ENCODE results near the gene GNPAT.
"Not testable (repeated sequence)": the region's sequence is repeated elsewhere in the genome, so short reads cannot be mapped to it uniquely, and the experiment has no call there.

GNPAT gene

DNA sequence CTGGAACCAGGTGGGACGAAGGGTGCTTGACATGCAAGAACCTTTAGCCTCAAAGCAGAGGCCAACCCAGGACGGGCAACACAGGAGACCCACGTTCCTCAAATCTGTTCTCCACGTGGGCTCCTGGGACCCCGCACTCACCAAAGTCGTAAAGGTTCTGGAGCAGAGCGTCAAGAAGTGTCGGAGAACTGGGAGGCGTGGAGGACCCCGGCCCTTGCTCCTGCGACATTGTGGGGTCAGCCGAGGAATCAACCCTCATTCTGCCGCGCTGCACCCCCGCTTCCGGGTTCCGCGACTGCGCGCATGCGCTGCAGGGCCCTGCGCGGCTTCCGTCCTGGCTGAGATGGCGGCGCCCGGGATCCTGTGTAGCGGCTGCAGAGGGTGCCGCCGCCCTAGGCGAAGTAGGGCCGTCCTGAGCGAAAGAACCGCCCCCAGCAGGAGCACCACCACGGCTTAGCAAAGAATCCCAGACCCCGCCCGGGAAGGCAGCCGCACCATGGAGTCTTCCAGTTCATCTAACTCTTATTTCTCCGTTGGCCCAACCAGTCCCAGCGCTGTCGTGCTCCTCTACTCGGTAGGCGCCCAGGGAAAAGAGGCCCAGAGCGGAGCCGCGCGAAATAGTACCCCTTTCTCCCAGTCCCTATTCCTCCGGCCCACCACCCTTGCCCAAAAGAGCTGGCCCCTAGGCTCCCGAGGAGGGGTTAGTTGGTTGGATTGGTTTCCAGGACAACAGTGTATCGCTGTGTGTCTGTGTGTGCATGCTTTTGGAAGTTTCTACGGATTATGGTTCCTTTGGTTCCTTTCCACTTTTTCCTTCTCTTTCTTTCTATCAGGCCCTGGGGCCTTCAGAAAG lies at the start of gene GNPAT:
Gene GNPAT (plus strand): TSS at position 330 of the 853 bp plus-strand sequence. CDS start 167 bp downstream, at position 497.
- peak in 54 of 56 donors; percentile 12 to 90 (median 72) for DNase-seq

- peak in 46 of 56 donors; percentile 8 to 78 (median 46) for DNase-seq
These were observed 48.3 kb upstream of the GNPAT start for GRCh38 chr1:231192620-231193163.

DNA sequence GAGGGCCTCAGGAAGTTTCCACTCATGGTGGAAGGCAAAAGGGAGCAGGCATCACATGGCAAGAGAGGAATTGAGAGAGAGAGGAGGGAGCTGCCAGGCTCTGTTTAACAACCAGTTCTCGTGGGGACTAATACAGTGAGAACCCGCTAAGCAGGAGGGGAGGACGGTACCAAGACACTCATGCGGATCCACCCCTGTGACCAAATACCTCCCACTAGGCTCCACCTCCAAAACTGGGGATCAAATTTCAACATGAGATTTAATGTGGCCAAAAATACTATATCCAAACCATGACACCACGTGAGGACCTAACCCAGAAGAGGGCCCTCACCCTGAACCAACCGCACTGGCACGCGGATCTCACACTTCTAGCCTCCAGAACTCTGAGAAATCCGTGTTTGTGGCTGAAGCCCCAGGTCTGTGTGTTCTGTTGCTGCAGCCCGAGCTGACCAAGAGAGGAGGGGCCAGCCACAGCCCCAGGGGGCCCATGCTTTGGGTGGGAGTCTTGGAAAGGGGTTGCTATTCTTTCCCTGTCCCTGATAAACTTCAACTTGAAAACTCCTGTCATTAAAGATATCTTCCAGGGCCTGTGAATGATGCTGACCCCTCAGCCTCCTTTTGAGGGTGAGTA lies 47.2 kb upstream of the GNPAT start:
- DNase-seq, result no peak

DNA sequence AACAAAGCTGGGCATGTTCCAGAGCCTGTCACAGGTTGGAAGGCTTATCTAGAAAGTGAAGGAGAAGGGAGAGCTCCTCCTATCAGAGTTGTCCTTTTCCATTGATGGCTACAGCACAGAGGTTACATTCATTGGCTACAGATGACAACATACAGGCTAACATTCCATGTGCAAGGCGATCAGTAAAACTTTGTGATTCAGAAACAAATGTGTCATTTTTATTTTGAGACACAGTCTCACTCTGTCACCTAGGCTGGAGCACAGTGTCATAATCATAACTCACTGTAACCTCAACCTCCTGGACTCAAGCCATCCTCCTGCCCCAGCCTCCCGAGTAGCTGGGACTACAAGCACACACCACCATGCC lies 46.6 kb upstream of the GNPAT start:
- DNase-seq, result no peak

DNA sequence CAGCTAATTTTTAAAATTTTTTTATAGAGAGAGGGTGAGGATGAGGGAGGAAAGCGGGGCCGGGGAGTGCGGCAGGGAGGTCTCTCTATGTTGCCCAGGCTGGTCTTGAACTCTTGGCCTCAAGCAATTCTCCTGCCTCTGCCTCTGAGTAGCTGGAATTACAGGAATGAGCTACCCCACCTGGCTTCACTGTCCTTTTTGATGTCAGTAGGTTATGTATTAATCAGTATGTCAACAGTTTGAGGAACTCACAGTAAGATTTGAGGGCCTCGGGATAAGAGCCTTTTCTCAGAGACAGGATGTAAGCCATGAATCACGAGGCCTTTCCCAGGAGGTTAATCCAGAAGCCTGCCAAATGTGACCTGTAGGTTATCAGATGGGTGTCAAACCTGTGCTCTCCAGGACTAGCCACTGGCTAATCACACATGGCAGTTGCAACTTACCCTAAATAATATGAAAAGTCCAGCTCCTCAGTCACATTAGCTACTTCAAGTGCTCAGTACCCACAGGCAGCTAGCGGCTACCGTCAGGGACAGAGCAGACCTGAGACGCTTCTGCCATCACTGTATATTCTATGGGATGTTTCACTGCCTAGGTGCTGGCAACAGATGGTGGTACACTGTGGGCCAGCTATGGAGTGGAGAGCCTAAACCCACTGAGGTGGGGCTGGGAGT lies 46.0 kb upstream of the GNPAT start:
- DNase-seq, result no peak

DNA sequence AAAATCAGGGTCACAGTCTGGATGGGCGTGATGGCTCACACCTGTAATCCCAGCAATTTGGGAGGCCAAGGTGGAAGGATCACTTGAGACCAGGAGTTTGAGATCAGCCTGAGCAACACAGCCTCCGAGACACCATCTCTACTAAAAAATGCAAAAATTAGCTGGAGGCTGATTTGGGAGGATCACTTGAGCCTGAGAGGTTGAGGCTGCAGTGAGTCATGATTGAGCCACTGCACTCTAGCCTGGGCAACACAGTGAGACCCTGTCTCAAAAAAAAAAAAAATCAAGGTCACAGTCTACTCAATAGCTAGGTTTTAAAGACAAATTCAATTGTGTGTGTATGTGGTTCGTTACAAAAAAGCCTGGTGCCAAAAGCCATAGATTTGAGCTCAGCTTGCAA lies 44.7 kb upstream of the GNPAT start:
- DNase-seq, result no peak

GRCh38 chr1:231196728-231197127 lies 44.3 kb upstream of the GNPAT start:
- no peak for DNase-seq

- DNase-seq, result no peak
These were observed 41.1 kb upstream of the GNPAT start for GRCh38 chr1:231199868-231200267.

- no peak for DNase-seq
These were observed 40.5 kb upstream of the GNPAT start for GRCh38 chr1:231200388-231201031.

DNA sequence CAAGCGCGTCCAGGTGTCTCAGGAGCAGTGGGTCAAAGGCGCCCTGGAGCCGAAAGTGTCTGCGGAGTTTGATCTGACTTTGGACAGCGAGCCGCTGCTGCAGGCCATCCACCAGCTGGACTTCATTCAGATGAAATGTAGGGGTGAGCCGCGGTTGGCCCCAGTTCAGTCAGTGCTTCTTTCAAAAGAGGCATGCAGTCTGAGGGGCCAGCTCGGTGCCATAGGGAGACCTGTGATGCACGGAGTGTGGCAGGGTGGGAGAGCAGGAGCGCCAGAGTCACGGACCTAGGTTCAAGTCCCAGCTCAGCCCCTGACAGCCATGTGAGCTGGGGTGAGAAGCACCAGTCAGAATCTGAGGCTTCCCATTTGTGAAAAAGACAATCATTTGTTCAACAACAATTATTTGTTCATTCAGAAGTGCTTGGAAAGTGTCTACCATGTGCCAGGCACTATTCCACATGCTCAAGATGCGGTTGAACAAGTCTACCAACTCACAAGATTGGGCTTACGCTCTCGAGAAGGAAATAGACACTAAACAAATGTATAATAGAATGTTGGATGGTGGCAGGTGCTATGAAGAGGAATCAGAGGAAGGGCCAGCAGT lies 39.5 kb upstream of the GNPAT start:
- no peak for DNase-seq

GRCh38 chr1:231201979-231202633 lies 38.9 kb upstream of the GNPAT start:
- DNase-seq, result no peak

DNA sequence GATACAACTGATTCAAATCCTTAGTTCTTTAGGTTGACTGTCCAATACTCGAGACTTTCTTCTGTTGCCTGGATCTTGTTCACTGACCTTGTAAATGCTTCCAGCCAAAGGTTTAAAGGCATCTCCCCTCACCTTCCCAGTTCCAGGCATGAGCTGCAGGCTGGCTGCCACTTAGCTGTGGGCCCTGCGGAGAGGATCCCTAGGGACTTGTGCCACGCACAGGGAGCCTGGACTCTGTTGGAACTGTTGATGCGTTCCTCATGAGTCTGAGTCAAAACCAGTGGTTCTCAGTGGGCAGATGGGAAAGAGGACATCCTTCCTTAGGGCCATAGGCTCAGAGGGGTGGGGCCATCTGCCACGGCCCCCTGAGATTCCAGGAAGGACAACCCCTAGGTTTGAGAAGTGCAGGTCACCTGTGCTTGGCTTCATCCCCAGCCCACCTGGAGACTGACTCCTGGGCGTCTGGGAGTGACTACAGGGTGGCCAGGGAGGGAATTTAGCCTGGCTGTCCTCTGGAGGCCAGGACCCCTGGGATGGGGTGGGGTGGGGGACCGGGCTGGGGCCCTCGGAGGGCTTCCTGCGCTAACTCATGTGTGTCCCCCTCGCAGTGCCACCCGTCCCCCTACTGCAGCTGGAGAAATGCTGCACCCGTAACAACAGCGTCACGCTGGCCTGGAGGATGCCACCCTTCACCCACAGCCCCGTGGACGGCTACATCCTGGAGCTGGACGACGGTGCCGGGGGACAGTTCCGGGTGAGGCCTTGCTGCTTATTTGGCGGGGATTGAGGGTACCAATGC lies 37.6 kb upstream of the GNPAT start:
- no peak for DNase-seq

DNA sequence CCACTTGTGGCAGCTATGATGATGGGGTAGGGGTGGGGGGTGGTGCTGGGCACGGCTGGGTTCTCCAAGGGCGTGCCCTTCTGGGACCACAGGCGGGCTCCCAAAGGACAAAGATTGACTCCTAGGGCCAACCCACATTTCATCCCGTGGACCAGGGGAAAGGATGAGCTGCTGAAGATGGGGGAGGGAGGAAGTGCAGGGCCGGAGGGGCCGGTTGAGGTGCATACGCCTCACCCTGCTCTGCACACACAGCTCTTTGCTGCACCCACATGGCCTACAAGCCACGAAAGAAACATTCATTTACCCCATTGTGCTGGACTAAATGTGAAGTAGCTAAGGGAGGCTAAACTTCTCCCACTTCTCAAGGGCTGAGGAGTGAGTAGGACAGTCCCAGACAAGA lies 34.2 kb upstream of the GNPAT start:
- peak in 3 of 56 donors; percentile 8 to 19 (median 11) for DNase-seq

GRCh38 chr1:231207437-231207836 lies 33.6 kb upstream of the GNPAT start:
- DNase-seq, result no peak

- no peak for DNase-seq
These were observed 32.0 kb upstream of the GNPAT start for GRCh38 chr1:231208980-231209379.

DNA sequence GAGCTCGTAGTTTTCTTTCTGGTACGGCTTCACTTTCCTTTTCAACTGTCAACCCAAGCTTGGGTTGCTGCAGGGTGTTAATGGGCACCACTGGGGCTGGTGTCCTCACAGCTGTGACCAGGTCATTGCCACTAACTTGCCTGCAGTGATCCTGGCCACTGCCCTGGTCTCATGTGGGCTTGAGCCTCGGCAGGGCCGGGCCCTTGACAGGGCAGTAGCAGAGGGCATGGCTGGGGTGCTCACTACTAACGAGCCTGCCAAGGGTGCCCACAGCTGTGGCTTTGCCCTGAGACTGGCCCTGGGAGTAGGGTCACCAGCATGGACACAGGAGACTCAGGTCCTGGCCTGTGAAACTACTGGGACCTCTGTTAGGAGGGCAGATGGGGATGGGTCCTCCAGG lies 31.5 kb upstream of the GNPAT start:
- no peak for DNase-seq

- DNase-seq, result no peak
These were observed 30.9 kb upstream of the GNPAT start for GRCh38 chr1:231210126-231210525.

GRCh38 chr1:231211005-231211857 lies 29.8 kb upstream of the GNPAT start:
- peak in 53 of 56 donors; percentile 10 to 86 (median 63) for DNase-seq

DNA sequence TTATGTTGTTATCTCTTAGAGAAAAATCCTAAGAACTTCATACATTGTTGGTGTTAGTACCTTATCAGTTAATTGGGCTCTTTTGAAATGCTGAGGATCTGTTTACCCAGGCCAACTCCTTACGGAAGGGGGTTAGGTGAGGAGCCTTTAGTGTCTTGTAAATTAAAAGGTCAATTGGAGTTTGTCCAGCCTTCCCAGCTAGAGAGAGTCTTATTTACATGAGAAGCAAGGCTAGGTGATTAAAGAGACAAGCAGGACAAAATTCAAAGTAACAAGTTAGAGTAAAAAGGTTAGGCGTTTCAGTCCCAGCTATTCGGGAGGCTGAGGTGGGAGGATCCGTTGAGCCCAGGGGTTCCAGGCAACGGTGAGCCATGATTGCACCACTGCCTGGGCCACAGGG lies 28.7 kb upstream of the GNPAT start:
- not testable (repeated sequence) for DNase-seq
